Measurements from ENCODE around the gene ELF2.
"Not testable (repeated sequence)": the region's sequence is repeated elsewhere in the genome, so short reads cannot be mapped to it uniquely, and the experiment has no call there.

ELF2 gene

GRCh38 chr4:139219450-139220055, 42.5 kb upstream of the ELF2 start:
- peak overlapping the region; percentile 7; the same call in 1 of the 2 replicates for H3K27ac ChIP-seq
- H2AFZ ChIP-seq (ENCODE audit: low read depth), result 0 out of 2 replicates have a peak overlapping the region, but pooled peaks have one; percentile 1
- TF ChIP-seq, protein P1, sequence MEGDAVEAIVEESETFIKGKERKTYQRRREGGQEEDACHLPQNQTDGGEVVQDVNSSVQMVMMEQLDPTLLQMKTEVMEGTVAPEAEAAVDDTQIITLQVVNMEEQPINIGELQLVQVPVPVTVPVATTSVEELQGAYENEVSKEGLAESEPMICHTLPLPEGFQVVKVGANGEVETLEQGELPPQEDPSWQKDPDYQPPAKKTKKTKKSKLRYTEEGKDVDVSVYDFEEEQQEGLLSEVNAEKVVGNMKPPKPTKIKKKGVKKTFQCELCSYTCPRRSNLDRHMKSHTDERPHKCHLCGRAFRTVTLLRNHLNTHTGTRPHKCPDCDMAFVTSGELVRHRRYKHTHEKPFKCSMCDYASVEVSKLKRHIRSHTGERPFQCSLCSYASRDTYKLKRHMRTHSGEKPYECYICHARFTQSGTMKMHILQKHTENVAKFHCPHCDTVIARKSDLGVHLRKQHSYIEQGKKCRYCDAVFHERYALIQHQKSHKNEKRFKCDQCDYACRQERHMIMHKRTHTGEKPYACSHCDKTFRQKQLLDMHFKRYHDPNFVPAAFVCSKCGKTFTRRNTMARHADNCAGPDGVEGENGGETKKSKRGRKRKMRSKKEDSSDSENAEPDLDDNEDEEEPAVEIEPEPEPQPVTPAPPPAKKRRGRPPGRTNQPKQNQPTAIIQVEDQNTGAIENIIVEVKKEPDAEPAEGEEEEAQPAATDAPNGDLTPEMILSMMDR (conservative IDR thresholded peaks at IDR 0.05; ENCODE audit: low read depth, low read length), result no peak
- H3K27me3 ChIP-seq (ENCODE audit: insufficient read depth, low read depth), result no peaks in the 10 kb centered on the region
- H3K9ac ChIP-seq, result no peak overlapping the region
- H3K79me2 ChIP-seq (ENCODE audit: insufficient read depth, low read depth), result no peaks in the 10 kb centered on the region
- peaks cover 69% of the 10 kb centered on the region for H3K4me1 ChIP-seq (ENCODE audit: low read depth, poor library complexity, severe bottlenecking)
- H3K36me3 ChIP-seq (ENCODE audit: insufficient read depth), result no peaks in the 10 kb centered on the region
- H3K4me2 ChIP-seq, result peak overlapping the region; percentile 5; the same call in 1 of the 2 replicates
- no peaks in the 10 kb centered on the region for H4K20me1 ChIP-seq (ENCODE audit: insufficient read depth)
- no peak overlapping the region for H3K4me3 ChIP-seq (IDR thresholded peaks at IDR 0.05; ENCODE audit: insufficient read depth, low read depth, low read length)

DNA sequence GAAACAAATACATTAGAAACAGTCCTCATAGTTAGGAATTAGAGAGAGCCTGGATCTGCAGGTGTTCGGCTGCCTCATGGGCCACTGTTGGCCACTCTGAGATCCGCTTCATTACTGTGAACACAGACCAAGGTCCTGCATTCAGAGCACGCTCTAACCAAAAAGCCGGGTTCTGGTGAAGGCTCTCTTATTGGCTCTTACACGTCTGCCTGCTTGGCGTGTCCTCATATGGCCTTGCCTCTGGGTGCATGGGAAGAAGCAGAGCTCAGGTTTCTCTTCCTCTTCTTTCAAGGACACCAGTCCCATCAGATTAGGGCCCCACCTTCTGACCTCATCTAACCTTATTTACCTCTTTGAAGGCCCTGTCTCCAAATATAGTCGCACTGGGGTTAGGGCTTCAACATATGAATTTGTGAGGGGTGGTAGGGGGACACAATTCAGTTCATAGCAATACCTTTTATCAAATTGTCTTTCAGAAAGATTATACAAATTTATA, 37.1 kb upstream of the ELF2 start:
- H4K20me1 ChIP-seq (ENCODE audit: insufficient read depth), result no peaks in the 10 kb centered on the region
- H3K4me1 ChIP-seq (ENCODE audit: low read depth, poor library complexity, severe bottlenecking), result peaks cover 86% of the 10 kb centered on the region

DNA sequence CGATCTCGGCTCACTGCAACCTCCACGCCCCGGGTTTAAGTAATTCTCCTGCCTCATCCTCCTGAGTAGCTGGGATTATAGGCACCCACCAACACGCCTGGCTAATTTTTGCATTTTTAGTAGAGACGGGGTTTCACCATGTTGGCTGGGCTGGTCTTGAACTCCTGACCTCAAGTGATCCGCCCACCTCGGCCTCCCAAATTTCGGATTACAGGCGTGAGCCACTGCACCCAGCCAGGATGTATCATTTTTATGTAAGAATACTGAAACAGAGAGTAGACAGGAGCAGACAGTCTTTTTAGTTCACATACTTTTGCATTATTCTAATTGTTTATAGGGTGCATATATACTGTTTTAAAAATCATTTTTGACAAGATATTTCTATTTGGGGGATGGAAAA, 36.6 kb upstream of the ELF2 start:
- peak overlapping the region; percentile 34; the same call in 1 of the 2 replicates for H2AFZ ChIP-seq (ENCODE audit: low read depth)
- not testable (repeated sequence) for H4K20me1 ChIP-seq (ENCODE audit: insufficient read depth); H3K36me3 ChIP-seq (ENCODE audit: insufficient read depth); H3K4me3 ChIP-seq (IDR thresholded peaks at IDR 0.05; ENCODE audit: insufficient read depth, low read depth, low read length); H3K79me2 ChIP-seq (ENCODE audit: insufficient read depth, low read depth); H3K27me3 ChIP-seq (ENCODE audit: insufficient read depth, low read depth)
- peak overlapping the region; percentile 69 for H3K9ac ChIP-seq
- H3K4me1 ChIP-seq (ENCODE audit: low read depth, poor library complexity, severe bottlenecking), result peaks cover 86% of the 10 kb centered on the region
- H3K4me2 ChIP-seq, result peak overlapping the region; percentile 86
- peak overlapping the region; percentile 99 for H3K27ac ChIP-seq

More for the DNA sequence above, 37.1 kb upstream of the ELF2 start:
- no peaks in the 10 kb centered on the region for H3K27me3 ChIP-seq (ENCODE audit: insufficient read depth, low read depth)
- H3K9ac ChIP-seq, result peak overlapping the region; percentile 69
- H2AFZ ChIP-seq (ENCODE audit: low read depth), result peak overlapping the region; percentile 34; the same call in 1 of the 2 replicates
- no peaks in the 10 kb centered on the region for H3K79me2 ChIP-seq (ENCODE audit: insufficient read depth, low read depth)
- TF ChIP-seq, protein P1 (conservative IDR thresholded peaks at IDR 0.05; ENCODE audit: low read depth, low read length), result 0 out of 2 replicates have a peak, but pooled peaks have one; percentile 16
- H3K4me3 ChIP-seq (IDR thresholded peaks at IDR 0.05; ENCODE audit: insufficient read depth, low read depth, low read length), result no peak overlapping the region
- H3K4me2 ChIP-seq, result peak overlapping the region; percentile 86
- no peaks in the 10 kb centered on the region for H3K36me3 ChIP-seq (ENCODE audit: insufficient read depth)
- peak overlapping the region; percentile 99 for H3K27ac ChIP-seq

- Histone ChIP-seq H3K4me2 (peak overlapping the region; percentile 86), H3K36me3 (ENCODE audit: insufficient read depth) (no peaks in the 10 kb centered on the region), H3K27ac (peak overlapping the region; percentile 99)
These were observed 35.9 kb upstream of the ELF2 start for GRCh38 chr4:139212900-139213299.

More at GRCh38 chr4:139212900-139213299, 35.9 kb upstream of the ELF2 start:
- no peaks in the 10 kb centered on the region for H3K79me2 ChIP-seq (ENCODE audit: insufficient read depth, low read depth)
- TF ChIP-seq, protein P1 (conservative IDR thresholded peaks at IDR 0.05; ENCODE audit: low read depth, low read length), result no peak
- H3K9ac ChIP-seq, result peak overlapping the region; percentile 69
- no peaks in the 10 kb centered on the region for H3K27me3 ChIP-seq (ENCODE audit: insufficient read depth, low read depth)
- H4K20me1 ChIP-seq (ENCODE audit: insufficient read depth), result no peaks in the 10 kb centered on the region
- peaks cover 92% of the 10 kb centered on the region for H3K4me1 ChIP-seq (ENCODE audit: low read depth, poor library complexity, severe bottlenecking)
- peak overlapping the region; percentile 34; the same call in 1 of the 2 replicates for H2AFZ ChIP-seq (ENCODE audit: low read depth)
- H3K4me3 ChIP-seq (IDR thresholded peaks at IDR 0.05; ENCODE audit: insufficient read depth, low read depth, low read length), result no peak overlapping the region

All from KMS-11 (cell line).